ENCODE measurements around the gene H3-3A.

Gene H3-3A

DNA sequence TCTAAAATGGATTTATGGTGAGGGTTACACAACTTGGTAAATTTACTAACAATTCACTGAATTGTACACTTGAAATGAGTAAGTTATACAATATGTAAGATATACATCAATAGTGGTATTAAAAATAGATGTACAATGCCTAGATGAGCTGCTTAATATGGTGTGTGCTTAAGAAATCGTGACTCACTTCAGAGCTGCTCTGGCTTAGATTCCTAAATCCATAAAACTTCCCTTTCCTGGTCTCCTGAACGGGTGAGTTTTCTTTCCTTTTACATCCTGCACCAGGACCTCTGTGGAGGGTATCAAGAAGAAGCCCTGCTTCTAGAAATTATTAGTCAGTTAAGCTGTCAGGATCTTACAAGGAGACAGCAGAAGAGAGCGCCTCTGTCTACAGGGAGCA lies 30.4 kb downstream of the H3-3A start:
- TF ChIP-seq FOXP2 (optimal IDR thresholded peaks at IDR 0.05; ENCODE audit: borderline replicate concordance, extremely low read depth, extremely low read length, insufficient read depth) = no peak
- TF ChIP-seq SIN3A (IDR thresholded peaks at IDR 0.05; ENCODE audit: borderline replicate concordance, insufficient read depth, low read length) = no peak
- TF ChIP-seq, protein P1, sequence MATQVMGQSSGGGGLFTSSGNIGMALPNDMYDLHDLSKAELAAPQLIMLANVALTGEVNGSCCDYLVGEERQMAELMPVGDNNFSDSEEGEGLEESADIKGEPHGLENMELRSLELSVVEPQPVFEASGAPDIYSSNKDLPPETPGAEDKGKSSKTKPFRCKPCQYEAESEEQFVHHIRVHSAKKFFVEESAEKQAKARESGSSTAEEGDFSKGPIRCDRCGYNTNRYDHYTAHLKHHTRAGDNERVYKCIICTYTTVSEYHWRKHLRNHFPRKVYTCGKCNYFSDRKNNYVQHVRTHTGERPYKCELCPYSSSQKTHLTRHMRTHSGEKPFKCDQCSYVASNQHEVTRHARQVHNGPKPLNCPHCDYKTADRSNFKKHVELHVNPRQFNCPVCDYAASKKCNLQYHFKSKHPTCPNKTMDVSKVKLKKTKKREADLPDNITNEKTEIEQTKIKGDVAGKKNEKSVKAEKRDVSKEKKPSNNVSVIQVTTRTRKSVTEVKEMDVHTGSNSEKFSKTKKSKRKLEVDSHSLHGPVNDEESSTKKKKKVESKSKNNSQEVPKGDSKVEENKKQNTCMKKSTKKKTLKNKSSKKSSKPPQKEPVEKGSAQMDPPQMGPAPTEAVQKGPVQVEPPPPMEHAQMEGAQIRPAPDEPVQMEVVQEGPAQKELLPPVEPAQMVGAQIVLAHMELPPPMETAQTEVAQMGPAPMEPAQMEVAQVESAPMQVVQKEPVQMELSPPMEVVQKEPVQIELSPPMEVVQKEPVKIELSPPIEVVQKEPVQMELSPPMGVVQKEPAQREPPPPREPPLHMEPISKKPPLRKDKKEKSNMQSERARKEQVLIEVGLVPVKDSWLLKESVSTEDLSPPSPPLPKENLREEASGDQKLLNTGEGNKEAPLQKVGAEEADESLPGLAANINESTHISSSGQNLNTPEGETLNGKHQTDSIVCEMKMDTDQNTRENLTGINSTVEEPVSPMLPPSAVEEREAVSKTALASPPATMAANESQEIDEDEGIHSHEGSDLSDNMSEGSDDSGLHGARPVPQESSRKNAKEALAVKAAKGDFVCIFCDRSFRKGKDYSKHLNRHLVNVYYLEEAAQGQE (IDR thresholded peaks at IDR 0.05; ENCODE audit: insufficient read depth in 1 of 2, low read depth in 2 of 2, low read length in 2 of 2) = no peak
- no peak for TF ChIP-seq POLR2AphosphoS5 (IDR thresholded peaks at IDR 0.05; ENCODE audit: low read depth, low read length)
- TF ChIP-seq TAF1 (IDR thresholded peaks at IDR 0.05; ENCODE audit: borderline replicate concordance, insufficient read depth, low read length) = no peak

DNA sequence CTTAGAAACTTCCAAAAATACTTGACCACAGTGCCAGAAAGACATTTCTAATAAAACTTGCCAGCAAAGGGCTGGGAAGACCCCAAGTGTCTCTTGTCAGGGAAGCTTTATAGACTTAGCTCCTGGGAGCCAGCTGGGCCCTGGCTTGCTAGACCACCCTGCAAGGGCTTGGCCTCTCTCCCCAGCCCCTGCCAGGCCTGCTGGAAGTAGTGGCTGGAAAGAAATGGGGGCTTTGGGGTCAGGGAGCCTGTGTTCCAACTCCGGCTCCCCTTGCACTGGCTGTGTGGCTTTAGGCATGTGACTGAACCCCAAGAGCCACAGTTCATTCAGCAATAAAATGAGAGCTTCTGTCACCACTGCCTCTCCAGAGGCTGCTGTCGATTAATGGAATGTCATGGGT lies 31.1 kb downstream of the H3-3A start:
- TF ChIP-seq TAF1 (IDR thresholded peaks at IDR 0.05; ENCODE audit: borderline replicate concordance, insufficient read depth, low read length) (no peak), FOXP2 (optimal IDR thresholded peaks at IDR 0.05; ENCODE audit: borderline replicate concordance, extremely low read depth, extremely low read length, insufficient read depth) (no peak), SIN3A (IDR thresholded peaks at IDR 0.05; ENCODE audit: borderline replicate concordance, insufficient read depth, low read length) (no peak), POLR2AphosphoS5 (IDR thresholded peaks at IDR 0.05; ENCODE audit: low read depth, low read length) (no peak)
- TF ChIP-seq, protein P1 (IDR thresholded peaks at IDR 0.05; ENCODE audit: insufficient read depth in 1 of 2, low read depth in 2 of 2, low read length in 2 of 2) = no peak

DNA sequence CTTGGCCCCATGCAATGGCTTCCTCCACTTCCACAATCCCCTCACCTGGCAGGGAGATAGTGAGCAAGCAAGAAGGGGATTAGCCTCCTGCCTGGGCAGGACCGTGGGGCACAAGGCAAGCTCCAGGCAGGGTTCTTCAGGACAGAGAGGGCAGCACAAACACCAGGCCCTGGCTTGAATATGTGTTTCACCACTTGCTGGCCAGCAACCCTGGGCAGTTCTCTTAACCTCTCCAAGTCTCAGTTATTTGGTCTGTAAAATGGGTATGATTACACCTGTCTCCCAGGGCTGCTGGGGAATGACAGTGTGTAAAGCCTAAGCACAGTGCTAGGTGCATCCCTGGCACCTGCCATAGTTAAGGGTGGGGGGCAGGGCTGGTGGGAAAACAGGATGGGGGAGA lies 31.9 kb downstream of the H3-3A start:
- no peak for TF ChIP-seq SIN3A (IDR thresholded peaks at IDR 0.05; ENCODE audit: borderline replicate concordance, insufficient read depth, low read length)
- TF ChIP-seq TAF1 (IDR thresholded peaks at IDR 0.05; ENCODE audit: borderline replicate concordance, insufficient read depth, low read length) = no peak
- TF ChIP-seq POLR2AphosphoS5 (IDR thresholded peaks at IDR 0.05; ENCODE audit: low read depth, low read length) = no peak
- TF ChIP-seq, protein P1 (IDR thresholded peaks at IDR 0.05; ENCODE audit: insufficient read depth in 1 of 2, low read depth in 2 of 2, low read length in 2 of 2) = no peak

DNA sequence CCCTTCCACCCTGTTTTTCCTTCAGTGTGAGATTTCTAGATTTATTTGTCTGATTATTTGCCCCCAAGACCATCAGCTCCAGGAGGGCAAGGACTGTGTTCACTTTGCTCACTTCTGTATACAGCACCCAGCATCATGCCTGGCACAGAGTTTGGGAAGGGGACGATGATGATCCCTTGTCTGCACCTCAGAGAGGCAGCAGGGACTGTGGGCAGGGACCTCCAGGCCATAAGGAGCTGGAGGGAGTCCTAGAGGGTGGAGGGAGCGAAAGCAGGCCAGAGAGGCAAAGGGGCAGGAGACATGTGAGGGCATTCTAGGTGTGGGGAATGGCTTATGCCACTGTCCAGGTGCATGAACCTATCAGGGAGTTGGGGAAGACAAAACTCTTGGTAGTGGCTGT lies 32.8 kb downstream of the H3-3A start:
- no peak for TF ChIP-seq TAF1 (IDR thresholded peaks at IDR 0.05; ENCODE audit: borderline replicate concordance, insufficient read depth, low read length)
- TF ChIP-seq FOXP2 (optimal IDR thresholded peaks at IDR 0.05; ENCODE audit: borderline replicate concordance, extremely low read depth, extremely low read length, insufficient read depth) = no peak
- no peak for TF ChIP-seq SIN3A (IDR thresholded peaks at IDR 0.05; ENCODE audit: borderline replicate concordance, insufficient read depth, low read length)
- TF ChIP-seq POLR2AphosphoS5 (IDR thresholded peaks at IDR 0.05; ENCODE audit: low read depth, low read length) = no peak
- TF ChIP-seq, protein P1 (IDR thresholded peaks at IDR 0.05; ENCODE audit: insufficient read depth in 1 of 2, low read depth in 2 of 2, low read length in 2 of 2) = no peak

Measured in PFSK-1 (cell line).